SH-SY5Y (cell line): Measurements from ENCODE around the gene CEP63.

ENCODE experiments used
- GATA2 ChIP-seq: IDR thresholded peaks from 2 replicates; pipeline ENCODE4 v1.6.1; 2011; ENCODE audit warnings: mild to moderate bottlenecking, low read depth, low read length
- GATA3 ChIP-seq: IDR thresholded peaks from 2 replicates; pipeline ENCODE4 v1.6.1; 2011; ENCODE audit warnings: low read depth, mild to moderate bottlenecking, low read length, moderate library complexity

DNA sequence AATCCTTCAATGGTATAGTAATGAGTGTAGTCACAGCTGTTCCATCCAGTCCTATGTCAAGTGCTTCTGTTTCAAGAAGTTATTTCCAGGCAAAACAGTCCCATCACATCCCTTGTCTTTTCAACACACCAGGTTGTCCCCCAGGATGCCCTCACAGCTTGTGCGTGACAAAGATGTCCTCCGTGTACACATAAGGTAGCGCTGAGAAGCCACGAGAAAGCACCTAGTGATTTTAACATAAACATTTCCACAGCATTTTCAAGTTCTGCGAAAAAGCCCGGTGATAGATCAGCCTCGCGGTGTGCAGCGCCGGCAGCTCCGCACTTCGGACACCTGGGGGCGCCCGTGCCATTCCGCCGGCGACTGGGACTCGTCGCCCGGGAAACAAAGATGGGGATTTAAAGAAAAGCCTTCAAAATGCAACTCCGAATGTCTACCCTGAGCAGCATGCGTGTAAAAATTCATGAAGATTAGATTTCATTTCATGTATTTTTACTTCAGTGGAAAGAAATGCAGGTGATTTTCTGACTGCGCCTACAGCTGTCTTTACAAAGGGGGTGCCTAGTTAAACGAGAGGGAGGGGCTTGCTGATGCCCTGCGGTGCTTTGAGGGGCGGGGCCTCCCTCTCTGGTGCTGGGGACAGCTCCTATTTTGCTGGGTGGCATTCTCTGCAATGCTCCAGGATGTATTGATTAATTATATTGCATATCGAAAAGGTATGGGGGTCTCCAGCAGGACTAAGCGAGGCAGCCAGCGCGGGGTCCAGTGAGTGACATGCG lies 115.0 kb downstream of the CEP63 start:
- TF ChIP-seq GATA2 (no peak), GATA3 (no peak)
